NB4 (cell line): ENCODE measurements around the gene TMEM131L.

Experiments used
- DNase-seq: peaks from one replicate; pipeline ENCODE4 v3.0.0; 2010; ENCODE audit warnings: low read depth
- H3K4me3 ChIP-seq: one replicate; pipeline ENCODE4 v1.5.1; 2011; ENCODE audit warnings: mild to moderate bottlenecking, low read depth, low read length, moderate library complexity
- MYC ChIP-seq: IDR thresholded peaks from 2 replicates; pipeline ENCODE4 v1.6.1; 2011; ENCODE audit warnings: low read depth, low read length
- POLR2A ChIP-seq: IDR thresholded peaks from 2 replicates; pipeline ENCODE4 v1.6.1; 2011; ENCODE audit warnings: mild to moderate bottlenecking; ENCODE audit not compliant: insufficient read length; ENCODE audit errors: extremely low read depth
- TF ChIP-seq, protein P1 (sequence below): IDR thresholded peaks from 2 replicates; pipeline ENCODE4 v1.6.1; 2011; ENCODE audit warnings: low read depth, low read length
- TF ChIP-seq, protein P2 (sequence below): IDR thresholded peaks from one replicate; pipeline ENCODE4 v1.5.1; 2012; ENCODE audit warnings: low read depth, low read length

The TMEM131L gene

DNA sequence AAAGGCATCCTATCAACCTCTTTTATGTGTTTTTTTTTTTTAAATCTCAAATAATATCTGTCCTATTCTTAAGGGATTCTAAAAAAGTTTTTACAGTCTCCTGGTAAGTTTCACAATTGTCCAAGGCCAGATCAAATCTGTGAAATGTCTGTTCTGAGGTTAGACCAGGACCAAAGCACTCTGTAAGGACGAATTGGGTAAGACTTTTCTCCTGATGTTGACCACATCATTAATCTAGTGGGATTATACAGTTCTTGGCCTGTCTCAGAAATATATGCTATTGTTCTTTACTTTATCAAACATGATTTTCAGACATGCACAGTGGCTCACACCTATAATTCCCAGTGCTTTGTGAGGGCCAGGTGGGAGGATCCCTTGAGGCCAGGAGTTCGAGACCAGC lies 45.8 kb upstream of the TMEM131L start:
- H3K4me3 ChIP-seq = no peak overlapping the region
- TF ChIP-seq, protein P1, sequence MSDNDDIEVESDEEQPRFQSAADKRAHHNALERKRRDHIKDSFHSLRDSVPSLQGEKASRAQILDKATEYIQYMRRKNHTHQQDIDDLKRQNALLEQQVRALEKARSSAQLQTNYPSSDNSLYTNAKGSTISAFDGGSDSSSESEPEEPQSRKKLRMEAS = no peak
- TF ChIP-seq, protein P2, sequence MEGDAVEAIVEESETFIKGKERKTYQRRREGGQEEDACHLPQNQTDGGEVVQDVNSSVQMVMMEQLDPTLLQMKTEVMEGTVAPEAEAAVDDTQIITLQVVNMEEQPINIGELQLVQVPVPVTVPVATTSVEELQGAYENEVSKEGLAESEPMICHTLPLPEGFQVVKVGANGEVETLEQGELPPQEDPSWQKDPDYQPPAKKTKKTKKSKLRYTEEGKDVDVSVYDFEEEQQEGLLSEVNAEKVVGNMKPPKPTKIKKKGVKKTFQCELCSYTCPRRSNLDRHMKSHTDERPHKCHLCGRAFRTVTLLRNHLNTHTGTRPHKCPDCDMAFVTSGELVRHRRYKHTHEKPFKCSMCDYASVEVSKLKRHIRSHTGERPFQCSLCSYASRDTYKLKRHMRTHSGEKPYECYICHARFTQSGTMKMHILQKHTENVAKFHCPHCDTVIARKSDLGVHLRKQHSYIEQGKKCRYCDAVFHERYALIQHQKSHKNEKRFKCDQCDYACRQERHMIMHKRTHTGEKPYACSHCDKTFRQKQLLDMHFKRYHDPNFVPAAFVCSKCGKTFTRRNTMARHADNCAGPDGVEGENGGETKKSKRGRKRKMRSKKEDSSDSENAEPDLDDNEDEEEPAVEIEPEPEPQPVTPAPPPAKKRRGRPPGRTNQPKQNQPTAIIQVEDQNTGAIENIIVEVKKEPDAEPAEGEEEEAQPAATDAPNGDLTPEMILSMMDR = no peak
- no peak for DNase-seq

DNA sequence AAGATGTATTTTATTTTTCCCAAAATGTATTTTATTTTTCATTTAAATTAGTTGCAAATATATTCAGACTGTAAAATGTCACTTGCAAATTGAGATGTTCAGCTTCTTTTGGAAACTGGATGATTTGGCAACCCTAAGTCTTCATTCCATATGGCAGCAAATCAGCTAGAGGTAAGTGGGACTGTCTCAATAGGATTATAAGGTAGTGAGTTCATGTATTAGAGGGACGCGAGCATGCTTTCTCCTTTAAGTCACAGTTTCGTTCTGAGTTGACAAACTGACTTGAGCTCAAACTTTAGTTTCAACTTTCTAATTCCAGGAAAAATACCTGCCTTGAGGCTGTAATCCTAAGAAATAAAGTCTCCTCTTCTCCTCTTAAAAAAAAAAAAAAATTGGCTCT lies 44.2 kb upstream of the TMEM131L start:
- DNase-seq = no peak
- TF ChIP-seq, protein P2 = no peak
- TF ChIP-seq POLR2A = no peak
- TF ChIP-seq, protein P1 = no peak
- TF ChIP-seq MYC = no peak
- no peak overlapping the region for H3K4me3 ChIP-seq

DNA sequence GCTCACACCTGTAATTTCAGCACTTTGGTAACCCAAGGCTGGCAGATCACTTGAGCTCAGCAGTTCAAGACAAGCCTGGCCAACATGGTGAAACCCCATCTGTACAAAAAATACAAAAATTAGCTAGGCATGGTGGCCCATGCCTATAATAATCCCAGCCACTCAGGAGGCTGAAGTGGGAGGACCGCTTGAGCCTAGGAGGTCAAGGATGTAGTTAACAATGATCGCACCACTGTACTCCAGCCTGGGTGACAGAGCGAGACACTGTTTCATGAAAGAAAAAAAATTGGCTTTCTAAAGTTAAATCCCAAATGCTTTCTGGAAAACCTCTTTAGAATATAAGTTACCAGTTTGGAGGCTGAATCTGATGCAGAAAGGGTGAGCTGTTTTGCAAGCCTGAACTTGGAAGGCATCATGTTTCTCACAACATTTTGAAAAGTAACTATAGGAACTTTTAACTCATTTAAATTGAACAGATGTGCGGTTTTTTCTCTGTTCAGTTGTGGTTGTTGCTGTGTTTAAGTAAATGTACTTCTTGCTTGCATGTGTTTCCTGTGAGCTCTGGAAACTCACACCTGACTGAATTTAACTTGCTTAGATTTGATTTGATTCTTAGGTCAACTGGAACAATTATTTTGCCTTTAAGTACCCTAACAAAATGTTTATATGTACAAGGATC lies 39.8 kb upstream of the TMEM131L start:
- TF ChIP-seq MYC (no peak), POLR2A (no peak)
- TF ChIP-seq, protein P1 = no peak
- TF ChIP-seq, protein P2 = no peak
- H3K4me3 ChIP-seq = no peak overlapping the region
- DNase-seq = no peak

DNA sequence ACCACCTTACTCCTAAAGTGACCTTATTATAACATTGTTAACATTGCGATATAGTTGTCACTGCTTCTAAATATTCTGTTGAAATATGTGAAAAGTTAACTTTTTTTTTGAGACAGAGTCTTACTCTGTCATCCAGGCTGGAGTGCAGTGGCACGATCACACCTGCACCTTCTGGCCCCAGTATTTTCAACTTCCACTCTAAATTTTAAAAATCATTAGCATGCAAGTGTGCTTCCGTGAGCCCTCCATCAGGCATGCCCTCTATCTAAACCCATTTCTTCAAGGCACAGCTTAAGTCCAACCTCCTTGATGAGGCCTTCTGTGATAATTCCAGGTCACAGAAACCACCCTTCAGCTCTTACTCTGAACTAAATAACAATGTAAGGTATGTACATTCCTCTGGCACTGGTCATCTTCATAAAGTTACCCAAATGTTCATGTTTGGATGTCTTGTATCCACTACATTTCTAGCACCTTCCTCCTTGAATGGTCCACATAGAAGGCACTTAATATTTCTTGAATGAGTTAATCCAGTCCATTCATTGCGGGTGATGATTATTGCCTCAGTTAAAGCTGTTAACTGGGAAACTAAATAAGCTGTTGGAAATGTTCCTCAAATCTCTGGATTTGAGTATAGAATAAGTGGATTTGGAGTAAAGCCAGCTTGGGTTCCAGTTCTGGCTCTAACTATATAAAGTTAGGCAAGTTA lies 38.6 kb upstream of the TMEM131L start:
- H3K4me3 ChIP-seq = no peak overlapping the region
- TF ChIP-seq, protein P2 = no peak
- TF ChIP-seq, protein P1 = no peak
- TF ChIP-seq POLR2A (no peak), MYC (no peak)
- DNase-seq = no peak

DNA sequence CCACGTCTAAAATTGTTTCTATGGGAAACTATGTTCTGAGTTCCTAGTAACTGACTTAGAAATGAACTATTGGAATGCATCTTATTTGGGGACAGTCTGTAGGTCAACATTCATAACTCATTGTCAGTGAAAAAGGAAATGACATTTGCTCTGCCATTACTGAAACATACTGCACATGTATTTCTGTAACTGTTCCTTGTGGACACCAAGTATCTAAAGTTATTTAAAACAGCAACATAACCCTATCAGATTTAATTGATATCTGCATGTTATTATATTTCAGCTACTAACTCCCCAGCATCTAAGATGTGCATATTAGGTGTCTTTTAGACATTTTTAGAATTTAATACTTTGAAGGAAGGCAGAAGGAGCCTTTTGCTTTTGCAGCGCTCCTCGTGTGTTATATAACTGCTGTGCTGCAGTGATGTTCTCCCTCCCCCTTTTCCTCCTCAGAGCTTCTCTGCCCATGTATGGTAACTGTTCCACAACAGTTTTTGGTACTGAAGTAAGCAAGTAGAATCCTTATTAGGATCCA lies 37.2 kb upstream of the TMEM131L start:
- DNase-seq = no peak
- TF ChIP-seq, protein P2 = no peak
- no peak for TF ChIP-seq POLR2A
- TF ChIP-seq, protein P1 = no peak
- TF ChIP-seq MYC = no peak
- no peak overlapping the region for H3K4me3 ChIP-seq
